ENCODE data around the gene LEO1. TPM values are rescaled to one million over a fixed set of nuclear protein-coding genes. Genes with fewer than 3 reads are reported as not detected.

LEO1 gene
- total RNA-seq, 1 donor, result 7.7 TPM

- Histone ChIP-seq H3K4me1 (ENCODE audit: insufficient read depth, low read length) (peaks cover 21% of the 10 kb centered on the region), H3K27me3 (ENCODE audit: insufficient read depth, low read length) (no peaks in the 10 kb centered on the region), H3K4me3 (ENCODE audit: low read length) (no peak overlapping the region), H3K9me3 (ENCODE audit: low read depth, low read length) (peaks cover 7% of the 10 kb centered on the region)
These were observed 1.3 kb downstream of the LEO1 start for GRCh38 chr15:51970132-51970817.

- Histone ChIP-seq H3K27me3 (ENCODE audit: insufficient read depth, low read length) (no peaks in the 10 kb centered on the region), H3K4me3 (ENCODE audit: low read length) (no peak overlapping the region), H3K9me3 (ENCODE audit: low read depth, low read length) (peaks cover 7% of the 10 kb centered on the region), H3K4me1 (ENCODE audit: insufficient read depth, low read length) (peaks cover 21% of the 10 kb centered on the region)
These were observed 1.9 kb downstream of the LEO1 start for GRCh38 chr15:51969728-51970127.

- Histone ChIP-seq H3K4me3 (ENCODE audit: low read length) (no peak overlapping the region), H3K9me3 (ENCODE audit: low read depth, low read length) (peaks cover 7% of the 10 kb centered on the region), H3K4me1 (ENCODE audit: insufficient read depth, low read length) (peaks cover 21% of the 10 kb centered on the region), H3K27me3 (ENCODE audit: insufficient read depth, low read length) (no peaks in the 10 kb centered on the region)
These were observed 4.0 kb downstream of the LEO1 start for GRCh38 chr15:51967583-51967982.

GRCh38 chr15:51966192-51966591 is 5.4 kb downstream of the LEO1 start:
- Histone ChIP-seq H3K27me3 (ENCODE audit: insufficient read depth, low read length) (no peaks in the 10 kb centered on the region), H3K4me1 (ENCODE audit: insufficient read depth, low read length) (peaks cover 14% of the 10 kb centered on the region), H3K9me3 (ENCODE audit: low read depth, low read length) (peaks cover 7% of the 10 kb centered on the region), H3K4me3 (ENCODE audit: low read length) (no peak overlapping the region)

- Histone ChIP-seq H3K9me3 (ENCODE audit: low read depth, low read length) (peaks cover 7% of the 10 kb centered on the region), H3K27me3 (ENCODE audit: insufficient read depth, low read length) (no peaks in the 10 kb centered on the region), H3K4me3 (ENCODE audit: low read length) (no peak overlapping the region), H3K4me1 (ENCODE audit: insufficient read depth, low read length) (peaks cover 9% of the 10 kb centered on the region)
These were observed 5.9 kb downstream of the LEO1 start for GRCh38 chr15:51965691-51966090.

- Histone ChIP-seq H3K9me3 (ENCODE audit: low read depth, low read length) (no peaks in the 10 kb centered on the region), H3K27me3 (ENCODE audit: insufficient read depth, low read length) (no peaks in the 10 kb centered on the region), H3K4me3 (ENCODE audit: low read length) (no peak overlapping the region), H3K4me1 (ENCODE audit: insufficient read depth, low read length) (no peaks in the 10 kb centered on the region)
These were observed 16.1 kb downstream of the LEO1 start for GRCh38 chr15:51955504-51955903.

- no peak overlapping the region for H3K4me3 ChIP-seq (ENCODE audit: low read length)
These were observed 18.8 kb downstream of the LEO1 start for GRCh38 chr15:51952805-51953204.

GRCh38 chr15:51947124-51947523 is 24.5 kb downstream of the LEO1 start:
- Histone ChIP-seq H3K4me3 (ENCODE audit: low read length) (no peak overlapping the region), H3K9me3 (ENCODE audit: low read depth, low read length) (no peaks in the 10 kb centered on the region), H3K4me1 (ENCODE audit: insufficient read depth, low read length) (no peaks in the 10 kb centered on the region), H3K27me3 (ENCODE audit: insufficient read depth, low read length) (no peaks in the 10 kb centered on the region)

More at GRCh38 chr15:51952805-51953204, 18.8 kb downstream of the LEO1 start:
- H3K9me3 ChIP-seq (ENCODE audit: low read depth, low read length), result no peaks in the 10 kb centered on the region
- no peaks in the 10 kb centered on the region for H3K27me3 ChIP-seq (ENCODE audit: insufficient read depth, low read length)
- H3K4me1 ChIP-seq (ENCODE audit: insufficient read depth, low read length), result no peaks in the 10 kb centered on the region

- no peak overlapping the region for H3K4me3 ChIP-seq (ENCODE audit: low read length)
- no peaks in the 10 kb centered on the region for H3K9me3 ChIP-seq (ENCODE audit: low read depth, low read length)
- no peaks in the 10 kb centered on the region for H3K27me3 ChIP-seq (ENCODE audit: insufficient read depth, low read length)
- peaks cover 9% of the 10 kb centered on the region for H3K4me1 ChIP-seq (ENCODE audit: insufficient read depth, low read length)
These were observed 32.4 kb downstream of the LEO1 start for GRCh38 chr15:51939216-51939615.

GRCh38 chr15:51938286-51938685 is 33.3 kb downstream of the LEO1 start:
- H3K4me3 ChIP-seq (ENCODE audit: low read length), result no peak overlapping the region
- H3K9me3 ChIP-seq (ENCODE audit: low read depth, low read length), result no peaks in the 10 kb centered on the region
- H3K27me3 ChIP-seq (ENCODE audit: insufficient read depth, low read length), result no peaks in the 10 kb centered on the region
- H3K4me1 ChIP-seq (ENCODE audit: insufficient read depth, low read length), result peaks cover 9% of the 10 kb centered on the region

GRCh38 chr15:51936105-51936478 is 35.5 kb downstream of the LEO1 start:
- no peak overlapping the region for H3K4me3 ChIP-seq (ENCODE audit: low read length)
- no peaks in the 10 kb centered on the region for H3K27me3 ChIP-seq (ENCODE audit: insufficient read depth, low read length)
- H3K9me3 ChIP-seq (ENCODE audit: low read depth, low read length), result no peaks in the 10 kb centered on the region
- H3K4me1 ChIP-seq (ENCODE audit: insufficient read depth, low read length), result peaks cover 9% of the 10 kb centered on the region

GRCh38 chr15:51935466-51936104 is 36.0 kb downstream of the LEO1 start:
- H3K27me3 ChIP-seq (ENCODE audit: insufficient read depth, low read length), result no peaks in the 10 kb centered on the region
- no peak overlapping the region for H3K4me3 ChIP-seq (ENCODE audit: low read length)
- peaks cover 9% of the 10 kb centered on the region for H3K4me1 ChIP-seq (ENCODE audit: insufficient read depth, low read length)
- H3K9me3 ChIP-seq (ENCODE audit: low read depth, low read length), result no peaks in the 10 kb centered on the region

GRCh38 chr15:51932161-51932560 is 39.4 kb downstream of the LEO1 start:
- no peaks in the 10 kb centered on the region for H3K9me3 ChIP-seq (ENCODE audit: low read depth, low read length)
- H3K4me1 ChIP-seq (ENCODE audit: insufficient read depth, low read length), result peaks cover 9% of the 10 kb centered on the region
- no peak overlapping the region for H3K4me3 ChIP-seq (ENCODE audit: low read length)
- no peaks in the 10 kb centered on the region for H3K27me3 ChIP-seq (ENCODE audit: insufficient read depth, low read length)

GRCh38 chr15:51931638-51932037 is 39.9 kb downstream of the LEO1 start:
- peaks cover 9% of the 10 kb centered on the region for H3K4me1 ChIP-seq (ENCODE audit: insufficient read depth, low read length)
- H3K27me3 ChIP-seq (ENCODE audit: insufficient read depth, low read length), result no peaks in the 10 kb centered on the region
- H3K9me3 ChIP-seq (ENCODE audit: low read depth, low read length), result no peaks in the 10 kb centered on the region
- H3K4me3 ChIP-seq (ENCODE audit: low read length), result no peak overlapping the region

GRCh38 chr15:51931016-51931415 is 40.6 kb downstream of the LEO1 start:
- no peak overlapping the region for H3K4me3 ChIP-seq (ENCODE audit: low read length)

GRCh38 chr15:51926809-51927208 is 44.8 kb downstream of the LEO1 start:
- Histone ChIP-seq H3K4me1 (ENCODE audit: insufficient read depth, low read length) (no peaks in the 10 kb centered on the region), H3K4me3 (ENCODE audit: low read length) (no peak overlapping the region), H3K9me3 (ENCODE audit: low read depth, low read length) (no peaks in the 10 kb centered on the region), H3K27me3 (ENCODE audit: insufficient read depth, low read length) (no peaks in the 10 kb centered on the region)

More at GRCh38 chr15:51931016-51931415, 40.6 kb downstream of the LEO1 start:
- Histone ChIP-seq H3K4me1 (ENCODE audit: insufficient read depth, low read length) (peaks cover 7% of the 10 kb centered on the region), H3K27me3 (ENCODE audit: insufficient read depth, low read length) (no peaks in the 10 kb centered on the region), H3K9me3 (ENCODE audit: low read depth, low read length) (no peaks in the 10 kb centered on the region)

All from mononuclear cell (primary cell).